HG02852 (cell line): ENCODE measurements around the gene FAM32A.
A peak's percentile ranks its signal among the peaks of the same experiment; 100 is the strongest.

Experiments
- ATAC-seq: cut with Tn5 transposase; IDR thresholded peaks from one replicate; pipeline ENCODE4 v1.9.1; 2021; ENCODE audit warnings: mild to moderate bottlenecking, moderate library complexity; ENCODE audit not compliant: unreplicated experiment

Gene FAM32A

GRCh38 chr19:16185123-16185767 lies at the start of gene FAM32A:
FAM32A (plus strand) TSS chr19:16185410; CDS start chr19:16185443, 33 bp downstream.
- peak; percentile 81 for ATAC-seq

- ATAC-seq: no peak
Measured at GRCh38 chr19:16135430-16136127, 49.6 kb upstream of the FAM32A start.

DNA sequence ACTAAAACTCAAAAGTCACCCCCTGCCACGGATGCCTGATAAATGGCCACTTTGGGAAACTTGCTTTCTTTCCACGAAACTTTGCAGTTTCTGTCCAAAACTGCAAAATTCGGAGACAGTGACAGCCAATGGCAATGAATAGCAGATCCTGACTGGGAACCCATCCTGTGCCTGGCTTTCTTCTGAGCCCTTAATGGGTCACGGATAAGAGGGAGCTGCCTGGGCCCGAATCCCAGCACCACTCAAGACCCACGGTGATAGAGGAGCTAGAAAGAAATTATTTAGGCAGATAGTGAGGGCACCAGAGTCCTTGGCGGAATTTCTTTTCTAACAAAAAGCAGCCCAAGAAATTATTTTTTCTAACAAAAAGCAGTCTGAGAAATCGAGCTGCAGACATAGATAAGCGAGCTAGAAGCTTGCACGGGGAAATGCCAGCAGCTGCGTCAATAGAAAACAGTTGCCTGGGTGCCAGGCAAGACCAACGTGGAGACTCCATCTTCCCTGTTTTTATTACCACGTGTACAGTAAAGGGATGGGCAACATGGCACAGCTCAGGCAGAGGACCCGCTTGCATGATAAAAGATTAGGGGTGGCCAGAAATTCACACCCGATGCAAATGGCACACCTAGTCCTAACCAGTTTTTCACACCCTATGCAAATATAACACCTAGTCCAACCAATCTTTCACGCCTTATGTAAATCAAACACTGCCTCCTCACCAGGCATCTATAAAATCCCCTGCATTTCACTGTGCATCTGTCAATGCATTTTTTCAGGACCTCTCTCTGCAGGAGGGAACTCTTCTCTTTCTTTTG lies 48.8 kb upstream of the FAM32A start:
- no peak for ATAC-seq

DNA sequence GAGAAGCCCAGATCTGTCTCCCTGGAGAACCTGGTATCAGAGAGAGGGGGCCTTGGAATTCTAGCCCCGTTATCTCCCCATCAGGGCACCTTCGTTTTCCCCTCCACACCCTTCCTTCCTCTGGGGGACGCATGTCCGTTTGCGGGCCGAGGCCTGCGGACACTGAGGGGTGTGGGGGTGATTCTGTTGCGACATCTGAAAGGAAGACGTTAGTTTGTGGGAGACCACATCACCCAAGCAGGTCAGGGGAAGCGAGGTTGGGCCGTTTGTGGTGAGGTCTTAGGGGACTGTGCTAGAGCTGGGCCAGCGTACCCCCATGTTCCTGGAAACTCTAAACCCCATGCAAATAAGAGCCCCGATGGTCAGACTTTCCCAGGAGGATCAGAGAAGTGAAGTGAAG lies 45.5 kb upstream of the FAM32A start:
- no peak for ATAC-seq

GRCh38 chr19:16141043-16141442 lies 44.2 kb upstream of the FAM32A start:
- no peak for ATAC-seq

- no peak for ATAC-seq
Measured at GRCh38 chr19:16142032-16142580, 43.1 kb upstream of the FAM32A start.

DNA sequence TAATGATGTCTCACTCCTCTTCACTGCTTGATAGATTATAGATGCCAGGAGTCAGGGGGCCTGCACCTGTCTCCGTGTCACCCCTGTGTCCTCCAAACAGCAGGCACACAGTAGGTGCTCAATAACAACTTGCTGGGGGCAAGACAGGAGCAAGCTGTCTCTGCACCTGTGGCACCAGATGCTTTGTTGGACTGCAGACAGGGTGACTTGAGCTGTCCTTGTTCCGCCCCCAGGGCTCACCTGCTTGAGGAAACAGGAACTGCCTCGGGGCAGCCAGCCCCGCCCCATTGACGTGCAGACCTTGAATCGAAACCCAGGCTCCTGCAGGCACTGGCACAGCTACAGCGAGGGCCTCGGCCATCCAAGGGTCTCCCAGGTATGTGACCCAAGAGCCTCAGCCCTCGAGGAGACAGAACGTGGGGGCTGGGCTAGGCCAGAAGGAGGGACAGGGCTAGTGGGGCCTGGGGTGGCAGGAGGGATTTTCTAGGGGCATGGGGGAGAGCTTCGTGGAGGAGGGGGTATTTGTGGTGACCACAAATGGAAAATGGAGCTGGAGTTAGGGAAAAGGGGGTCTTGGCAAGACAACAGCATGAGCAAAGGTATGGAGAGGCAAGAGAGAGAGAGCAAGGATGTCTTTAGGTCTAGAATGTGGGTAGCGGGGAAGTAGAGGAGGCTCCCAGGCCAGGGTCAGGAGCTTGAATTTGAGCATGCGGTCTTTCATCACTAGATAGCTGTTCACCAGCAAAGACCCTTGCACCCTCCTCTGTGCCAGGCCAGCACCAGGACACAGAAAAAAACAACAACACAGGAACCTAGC lies 41.6 kb upstream of the FAM32A start, which contains the start of gene HSH2D:
Gene HSH2D (plus strand): TSS at position 287 of the 817 bp plus-strand sequence. CDS start 5,066 bp downstream, outside the sequence.
- no peak for ATAC-seq

DNA sequence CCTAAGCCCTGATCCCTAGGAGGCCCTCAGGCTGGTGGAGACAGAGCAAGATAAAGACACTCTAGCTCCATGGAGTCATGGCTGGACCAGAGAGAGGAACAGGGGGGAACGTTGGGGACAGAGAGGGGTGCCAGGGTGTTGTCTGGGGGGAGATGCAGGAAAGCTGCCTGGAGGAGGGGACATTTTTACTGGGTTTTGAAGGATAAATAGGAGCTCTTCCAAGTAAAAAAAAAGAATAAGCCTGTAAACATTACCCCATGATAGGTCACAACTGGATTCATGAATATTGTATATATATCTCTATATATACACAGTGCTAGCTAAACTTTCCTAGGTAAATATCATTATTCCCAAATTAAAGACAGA lies 41.0 kb upstream of the FAM32A start:
- ATAC-seq: no peak

- ATAC-seq: no peak
Measured at GRCh38 chr19:16146112-16146511, 39.1 kb upstream of the FAM32A start.

DNA sequence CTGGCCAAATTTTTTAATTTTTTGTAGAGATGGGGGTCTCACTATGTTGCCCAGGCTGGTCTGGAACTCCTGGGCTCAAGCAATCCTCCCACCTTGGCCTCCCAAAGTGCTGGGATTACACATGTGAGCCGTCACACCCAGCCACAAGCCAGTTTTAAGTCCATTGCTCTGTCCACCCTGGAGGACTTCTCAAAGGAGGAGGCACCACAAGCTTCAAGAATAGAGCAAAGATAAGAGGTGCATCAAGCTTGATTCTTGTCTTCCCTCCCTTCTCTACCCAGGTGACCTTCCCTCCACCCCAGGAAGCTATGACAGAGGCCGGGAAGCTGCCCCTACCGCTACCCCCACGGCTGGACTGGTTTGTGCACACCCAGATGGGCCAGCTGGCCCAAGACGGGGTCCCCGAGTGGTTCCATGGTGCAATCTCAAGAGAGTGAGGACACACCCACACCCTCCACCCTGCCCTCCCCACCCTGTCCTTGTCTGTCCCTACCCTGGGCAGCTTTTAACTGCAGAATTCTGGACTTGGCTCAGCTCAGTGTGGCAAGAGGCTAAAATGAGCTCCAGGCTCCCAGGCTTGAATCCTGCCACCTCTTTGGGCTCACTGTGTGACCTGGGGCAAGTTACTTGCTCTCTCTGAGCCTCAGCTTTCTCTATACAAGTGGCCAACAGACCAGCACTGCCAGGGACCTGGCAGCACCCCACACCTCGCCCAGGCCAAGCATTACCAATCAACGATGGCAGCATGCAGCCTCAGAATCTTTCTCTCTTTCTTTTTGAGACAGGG lies 36.6 kb upstream of the FAM32A start:
- no peak for ATAC-seq

DNA sequence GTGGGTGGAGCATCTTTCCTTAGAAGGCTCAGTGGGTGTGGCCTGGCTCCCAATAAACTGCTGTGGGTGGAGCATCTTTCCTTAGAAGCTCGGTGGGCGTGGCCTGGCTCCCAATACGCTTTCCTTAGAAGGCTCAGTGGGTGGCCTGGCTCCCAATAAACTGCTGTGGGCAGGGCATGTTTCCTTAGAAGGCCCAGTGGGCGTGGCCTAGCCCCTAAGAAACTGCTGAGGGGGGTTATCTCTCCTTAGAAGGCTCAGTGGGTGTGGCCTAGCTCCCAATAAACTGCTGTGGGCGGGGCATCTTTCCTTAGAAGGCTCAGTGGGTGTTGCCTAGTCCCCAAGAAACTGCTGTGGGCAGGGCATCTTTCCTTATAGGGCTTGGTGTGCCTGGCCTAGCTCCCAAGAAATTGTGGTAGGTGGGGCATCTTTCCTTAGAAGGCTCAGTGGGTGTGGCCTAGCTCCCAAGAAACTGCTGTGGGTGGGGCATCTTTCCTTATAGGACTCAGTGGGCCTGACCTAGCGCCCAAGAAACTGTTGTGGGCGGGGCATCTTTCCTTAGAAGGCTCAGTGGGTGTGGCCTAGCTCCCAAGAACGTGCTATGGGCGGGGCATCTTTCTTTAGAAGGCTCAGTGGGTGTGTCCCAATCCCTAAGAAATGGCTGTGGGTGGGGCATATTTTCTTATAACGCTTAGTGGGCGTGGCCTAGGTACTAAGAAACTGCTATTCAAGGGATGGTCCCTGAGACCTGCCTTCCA lies 31.5 kb upstream of the FAM32A start:
- no peak for ATAC-seq

- ATAC-seq: no peak
Measured at GRCh38 chr19:16154557-16154956, 30.7 kb upstream of the FAM32A start.

- ATAC-seq: no peak
Measured at GRCh38 chr19:16155128-16155527, 30.1 kb upstream of the FAM32A start.

DNA sequence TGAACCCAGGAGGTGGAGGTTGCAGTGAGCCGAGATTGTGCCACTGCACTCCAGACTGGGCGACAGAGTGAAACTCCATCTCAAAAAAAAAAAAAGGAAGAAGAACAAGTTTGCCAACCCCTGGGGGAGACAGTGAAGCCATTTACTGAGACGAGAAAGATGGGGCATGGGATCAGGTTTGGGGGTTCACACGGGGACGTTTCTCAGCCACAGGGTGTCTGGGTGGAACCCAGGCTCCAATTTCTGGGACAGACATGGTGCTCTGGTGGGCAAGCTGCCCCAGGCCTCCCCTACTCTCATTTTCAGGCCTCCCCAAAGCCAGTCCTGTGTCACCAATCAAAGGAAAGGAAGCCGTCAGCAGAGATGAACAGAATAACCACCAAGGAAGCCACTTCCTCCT lies 28.3 kb upstream of the FAM32A start:
- no peak for ATAC-seq

GRCh38 chr19:16157601-16158000 lies 27.6 kb upstream of the FAM32A start:
- no peak for ATAC-seq

- no peak for ATAC-seq
Measured at GRCh38 chr19:16159655-16160054, 25.6 kb upstream of the FAM32A start.

- ATAC-seq: no peak
Measured at GRCh38 chr19:16160445-16160942, 24.7 kb upstream of the FAM32A start.

- no peak for ATAC-seq
Measured at GRCh38 chr19:16160943-16161560, 24.2 kb upstream of the FAM32A start.
